ENCODE results near the gene NOS1AP. TPM values are rescaled to one million over a fixed set of nuclear protein-coding genes. Genes with fewer than 3 reads are reported as not detected.

The NOS1AP gene
- total RNA-seq, 1 donor, result 0.43 TPM

GRCh38 chr1:162270016-162270770, 200.7 kb downstream of the NOS1AP start:
- no peak overlapping the region for H3K4me3 ChIP-seq (ENCODE audit: low read depth, low read length)
- DNase-seq (ENCODE audit: low read depth), result no peak

DNA sequence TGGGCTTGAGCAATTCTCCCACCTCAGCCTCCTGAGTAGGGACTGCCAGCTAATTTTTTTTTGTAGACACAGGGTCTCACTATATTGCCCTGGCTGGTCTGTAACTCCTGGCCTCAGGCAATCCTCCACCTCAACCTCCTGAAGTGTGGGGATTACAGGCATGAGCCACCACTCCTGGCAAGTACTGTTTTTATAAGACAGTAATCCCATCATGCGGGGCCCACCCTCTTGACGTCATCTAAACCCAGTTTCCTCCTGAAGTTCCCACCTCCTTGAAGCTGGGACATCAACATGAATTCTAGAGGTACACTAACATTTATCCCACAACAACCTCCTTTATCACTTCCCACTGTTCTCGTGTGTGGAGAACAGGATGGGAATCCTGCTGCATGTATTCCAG, 202.5 kb downstream of the NOS1AP start:
- TF ChIP-seq, protein P1, sequence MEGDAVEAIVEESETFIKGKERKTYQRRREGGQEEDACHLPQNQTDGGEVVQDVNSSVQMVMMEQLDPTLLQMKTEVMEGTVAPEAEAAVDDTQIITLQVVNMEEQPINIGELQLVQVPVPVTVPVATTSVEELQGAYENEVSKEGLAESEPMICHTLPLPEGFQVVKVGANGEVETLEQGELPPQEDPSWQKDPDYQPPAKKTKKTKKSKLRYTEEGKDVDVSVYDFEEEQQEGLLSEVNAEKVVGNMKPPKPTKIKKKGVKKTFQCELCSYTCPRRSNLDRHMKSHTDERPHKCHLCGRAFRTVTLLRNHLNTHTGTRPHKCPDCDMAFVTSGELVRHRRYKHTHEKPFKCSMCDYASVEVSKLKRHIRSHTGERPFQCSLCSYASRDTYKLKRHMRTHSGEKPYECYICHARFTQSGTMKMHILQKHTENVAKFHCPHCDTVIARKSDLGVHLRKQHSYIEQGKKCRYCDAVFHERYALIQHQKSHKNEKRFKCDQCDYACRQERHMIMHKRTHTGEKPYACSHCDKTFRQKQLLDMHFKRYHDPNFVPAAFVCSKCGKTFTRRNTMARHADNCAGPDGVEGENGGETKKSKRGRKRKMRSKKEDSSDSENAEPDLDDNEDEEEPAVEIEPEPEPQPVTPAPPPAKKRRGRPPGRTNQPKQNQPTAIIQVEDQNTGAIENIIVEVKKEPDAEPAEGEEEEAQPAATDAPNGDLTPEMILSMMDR (IDR thresholded peaks at IDR 0.05; ENCODE audit: insufficient read depth, low read depth, low read length), result no peak
- DNase-seq (ENCODE audit: low read depth), result no peak
- no peak overlapping the region for H3K4me3 ChIP-seq (ENCODE audit: low read depth, low read length)

More at GRCh38 chr1:162270016-162270770, 200.7 kb downstream of the NOS1AP start:
- TF ChIP-seq, protein P1 (IDR thresholded peaks at IDR 0.05; ENCODE audit: insufficient read depth, low read depth, low read length), result no peak

DNA sequence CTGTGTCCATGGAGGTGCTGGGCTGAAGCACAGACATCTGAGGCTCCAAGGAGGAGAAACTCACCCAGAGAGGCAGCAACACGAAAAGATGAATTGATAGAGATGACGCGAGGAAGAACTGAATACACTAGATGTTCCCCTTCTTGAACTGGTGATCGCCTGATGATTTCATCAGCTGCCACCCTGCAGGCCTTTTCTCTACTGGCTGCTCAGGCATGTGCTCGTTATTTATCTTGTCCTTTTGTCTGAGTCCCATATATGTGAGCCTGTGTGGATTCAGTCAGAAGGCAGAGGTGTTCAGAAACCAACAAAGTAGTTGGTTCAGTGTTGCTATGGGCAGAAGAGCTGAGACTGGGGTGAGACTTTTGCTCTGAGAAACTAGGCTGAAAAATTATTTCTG, 202.9 kb downstream of the NOS1AP start:
- no peak overlapping the region for H3K4me3 ChIP-seq (ENCODE audit: low read depth, low read length)
- DNase-seq (ENCODE audit: low read depth), result no peak
- TF ChIP-seq, protein P1 (IDR thresholded peaks at IDR 0.05; ENCODE audit: insufficient read depth, low read depth, low read length), result no peak

DNA sequence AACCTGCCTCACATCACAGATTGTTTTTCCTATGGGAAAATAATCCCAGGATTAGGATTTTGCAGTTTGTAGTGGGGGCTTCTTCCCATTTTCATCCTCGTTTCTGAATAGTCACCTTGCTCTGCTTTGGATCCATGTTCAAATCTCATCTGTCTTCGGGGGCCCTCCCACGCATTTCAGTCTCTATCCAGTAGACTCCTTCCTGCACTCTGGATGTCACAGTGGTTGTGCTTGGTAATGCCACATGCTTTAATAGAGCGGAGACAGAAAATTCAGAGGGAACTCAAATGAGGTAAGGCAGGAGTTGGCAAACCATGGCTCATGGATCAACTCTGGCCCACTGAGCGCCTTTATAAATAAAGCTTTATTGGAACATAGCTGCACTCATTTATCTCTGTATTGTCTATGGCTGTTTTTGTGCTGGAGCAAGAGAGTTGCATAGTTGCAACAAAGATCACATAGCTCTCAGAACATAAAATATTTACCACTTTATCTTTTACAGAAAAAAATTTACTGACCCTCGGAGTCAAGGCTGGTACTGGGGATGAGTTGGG, 206.2 kb downstream of the NOS1AP start:
- H3K4me3 ChIP-seq (ENCODE audit: low read depth, low read length), result no peak overlapping the region
- no peak for DNase-seq (ENCODE audit: low read depth)
- TF ChIP-seq, protein P1 (IDR thresholded peaks at IDR 0.05; ENCODE audit: insufficient read depth, low read depth, low read length), result no peak

- H3K4me3 ChIP-seq (ENCODE audit: low read depth, low read length), result no peak overlapping the region
- TF ChIP-seq, protein P1 (IDR thresholded peaks at IDR 0.05; ENCODE audit: insufficient read depth, low read depth, low read length), result peak; percentile 43
- peak; percentile 47 for DNase-seq (ENCODE audit: low read depth)
Observed at GRCh38 chr1:162276493-162276892, 207.0 kb downstream of the NOS1AP start.

DNA sequence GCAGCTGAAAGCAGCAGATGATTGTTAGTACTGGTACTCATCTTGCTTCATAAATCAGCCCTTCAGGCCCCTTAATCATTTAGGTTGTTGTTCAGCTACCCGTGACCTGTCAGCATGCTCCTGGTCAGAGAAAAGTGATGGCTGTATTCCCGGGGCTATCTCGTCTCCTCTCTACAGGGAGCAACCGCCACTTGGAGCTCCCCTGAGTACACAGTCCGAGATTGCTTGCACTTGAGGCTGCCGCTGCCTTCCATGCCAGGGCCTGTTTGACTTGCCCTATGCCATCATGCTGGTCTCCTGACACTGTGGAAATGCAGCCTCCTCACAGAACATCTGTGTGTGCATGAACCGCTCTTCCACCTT, 209.6 kb downstream of the NOS1AP start:
- H3K4me3 ChIP-seq (ENCODE audit: low read depth, low read length), result no peak overlapping the region
- TF ChIP-seq, protein P1 (IDR thresholded peaks at IDR 0.05; ENCODE audit: insufficient read depth, low read depth, low read length), result no peak
- no peak for DNase-seq (ENCODE audit: low read depth)
